ENCODE data around the gene FBH1.

Gene FBH1

GRCh38 chr10:5927306-5927705 lies 37.3 kb downstream of the FBH1 start:
- no peak overlapping the region for H3K4me3 ChIP-seq (replicated peaks; ENCODE audit: low read depth, low read length)
- TF ChIP-seq CTCF (IDR thresholded peaks at IDR 0.05; ENCODE audit: low read depth, low read length, missing control alignments): no peak
- no peak for DNase-seq (ENCODE audit: extremely low read depth, low read depth)

GRCh38 chr10:5929442-5929841 lies 39.4 kb downstream of the FBH1 start:
- DNase-seq (ENCODE audit: extremely low read depth, low read depth): no peak
- TF ChIP-seq CTCF (IDR thresholded peaks at IDR 0.05; ENCODE audit: low read depth, low read length, missing control alignments): no peak
- H3K4me3 ChIP-seq (replicated peaks; ENCODE audit: low read depth, low read length): no peak overlapping the region

- DNase-seq (ENCODE audit: extremely low read depth, low read depth): no peak
- no peak overlapping the region for H3K4me3 ChIP-seq (replicated peaks; ENCODE audit: low read depth, low read length)
- TF ChIP-seq CTCF (IDR thresholded peaks at IDR 0.05; ENCODE audit: low read depth, low read length, missing control alignments): no peak
These were observed 40.2 kb downstream of the FBH1 start for GRCh38 chr10:5930272-5930671.

- H3K4me3 ChIP-seq (replicated peaks; ENCODE audit: low read depth, low read length): no peak overlapping the region
- TF ChIP-seq CTCF (IDR thresholded peaks at IDR 0.05; ENCODE audit: low read depth, low read length, missing control alignments): no peak
- DNase-seq (ENCODE audit: extremely low read depth, low read depth): no peak
These were observed 42.3 kb downstream of the FBH1 start for GRCh38 chr10:5932345-5932744.

- no peak for TF ChIP-seq CTCF (IDR thresholded peaks at IDR 0.05; ENCODE audit: low read depth, low read length, missing control alignments)
- no peak for DNase-seq (ENCODE audit: extremely low read depth, low read depth)
- no peak overlapping the region for H3K4me3 ChIP-seq (replicated peaks; ENCODE audit: low read depth, low read length)
These were observed 44.0 kb downstream of the FBH1 start for GRCh38 chr10:5933909-5934546.

GRCh38 chr10:5935628-5936027 lies 45.6 kb downstream of the FBH1 start:
- no peak for TF ChIP-seq CTCF (IDR thresholded peaks at IDR 0.05; ENCODE audit: low read depth, low read length, missing control alignments)
- H3K4me3 ChIP-seq (replicated peaks; ENCODE audit: low read depth, low read length): no peak overlapping the region
- DNase-seq (ENCODE audit: extremely low read depth, low read depth): no peak

- no peak for TF ChIP-seq CTCF (IDR thresholded peaks at IDR 0.05; ENCODE audit: low read depth, low read length, missing control alignments)
- DNase-seq (ENCODE audit: extremely low read depth, low read depth): no peak
- H3K4me3 ChIP-seq (replicated peaks; ENCODE audit: low read depth, low read length): no peak overlapping the region
These were observed 47.0 kb downstream of the FBH1 start for GRCh38 chr10:5937016-5937415.

Measured in HFF-Myc (cell line).